A673 (cell line): ENCODE results near the gene CAMK1D. TPM values are rescaled to one million over a fixed set of nuclear protein-coding genes. Genes with fewer than 3 reads are reported as not detected.

Experiments
- BruUV-seq: library from RNA; stranded (reverse); fragments of 400-500 nt; replicated peaks from 2 replicates; lab custom pipeline; 2021; lab: Mats Ljungman, UMichigan
- CTCF ChIA-PET: fragments of 300-600 bp; sonication (Branson Sonifier 250); formaldehyde crosslinking; loops from one replicate; lab custom pipeline; 2022; ENCODE audit warnings: antibody characterized with exemption; lab: Charles Lee
- POLR2A ChIA-PET: fragments of 300-600 bp; sonication (Branson Sonifier 250); formaldehyde crosslinking; loops from one replicate; lab custom pipeline; 2022; ENCODE audit warnings: antibody characterized with exemption; ENCODE audit not compliant: low non-redundant PET; lab: Charles Lee
- DNase-seq: peaks from one replicate; pipeline ENCODE4 v3.0.0-alpha.2; 2015; ENCODE audit warnings: low spot score
- H3K27ac ChIP-seq: fragments of 200-600 bp; sonication (generic); 2 replicates; pipeline ENCODE4 v1.5.1; 2016; ENCODE audit warnings: mixed run types, low read depth, mild to moderate bottlenecking, mixed read lengths, antibody characterized with exemption, low read length; ENCODE audit not compliant: poor library complexity, severe bottlenecking
- H3K27me3 ChIP-seq: fragments of 200-600 bp; sonication (generic); replicated peaks from 2 replicates; pipeline ENCODE4 v1.6.1; 2017; ENCODE audit warnings: mixed run types, low read depth, mild to moderate bottlenecking, mixed read lengths, antibody characterized with exemption, low read length; ENCODE audit not compliant: insufficient read depth, poor library complexity
- H3K36me3 ChIP-seq: fragments of 200-600 bp; sonication (generic); 2 replicates; pipeline ENCODE4 v1.6.1; 2016; ENCODE audit warnings: mixed run types, mild to moderate bottlenecking, mixed read lengths, antibody characterized with exemption, low read length; ENCODE audit not compliant: insufficient read depth, poor library complexity, severe bottlenecking
- H3K4me1 ChIP-seq: fragments of 200-600 bp; sonication (generic); 2 replicates; pipeline ENCODE4 v1.6.1; 2017; ENCODE audit warnings: mixed run types, mild to moderate bottlenecking, mixed read lengths, antibody characterized with exemption, low read length; ENCODE audit not compliant: insufficient read depth, poor library complexity, severe bottlenecking
- H3K4me3 ChIP-seq: fragments of 200-600 bp; sonication (generic); 2 replicates; pipeline ENCODE4 v1.5.1; 2016; ENCODE audit warnings: low read depth, mixed run types, mild to moderate bottlenecking, mixed read lengths, low read length; ENCODE audit not compliant: poor library complexity, severe bottlenecking
- H3K9me3 ChIP-seq: fragments of 200-600 bp; sonication (generic); 2 replicates; pipeline ENCODE4 v1.6.1; 2016; ENCODE audit warnings: mixed run types, low read depth, mild to moderate bottlenecking, mixed read lengths, antibody characterized with exemption, low read length; ENCODE audit not compliant: poor library complexity, severe bottlenecking
- EZH2 ChIP-seq: fragments of 200-600 bp; sonication (generic); IDR thresholded peaks from 2 replicates; pipeline ENCODE4 v1.6.1; 2017; ENCODE audit warnings: borderline replicate concordance, low read depth, mild to moderate bottlenecking, mixed read lengths, antibody characterized with exemption, low read length; ENCODE audit not compliant: poor library complexity, severe bottlenecking
- intact Hi-C: fragments of 100-400 bp; cut with micrococcal nuclease; formaldehyde crosslinking; loops from one replicate; pipeline ENCODE4 v1.10.0; 2022; ENCODE audit not compliant: unreplicated experiment
- total RNA-seq: library from RNA; stranded (reverse); gene quantifications from 2 replicates; pipeline ENCODE4 v1.2.3, GENCODE V29; 2021
- TF ChIP-seq, protein P1 (sequence below): fragments of 300-800, 200-600 bp; sonication (generic); conservative IDR thresholded peaks from 2 replicates; pipeline ENCODE4 v1.5.1; 2017; ENCODE audit warnings: low read depth, mild to moderate bottlenecking, antibody characterized with exemption, low read length, moderate library complexity, mixed read lengths

The CAMK1D gene
- total RNA-seq, 1 experiment from 2014 or later: 23.7 TPM

DNA sequence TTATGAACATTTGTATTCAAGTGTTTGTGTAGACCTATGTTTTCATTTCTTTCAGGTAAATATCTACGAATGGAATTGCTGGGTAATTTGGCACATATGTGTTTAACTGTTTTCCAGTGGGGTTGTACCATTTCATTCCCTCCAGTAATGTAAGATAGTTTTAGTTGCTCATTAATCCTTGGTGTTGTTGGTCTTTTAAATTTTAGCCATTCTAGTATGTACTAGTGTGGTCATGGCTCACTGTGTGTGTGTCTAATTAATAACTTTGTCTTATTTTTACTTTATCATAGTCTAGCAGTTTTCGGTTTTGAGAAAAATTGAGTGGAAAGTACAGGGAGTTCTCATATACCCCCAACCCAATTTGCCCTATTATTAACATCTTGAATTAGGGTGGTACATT lies 278.8 kb downstream of the CAMK1D start:
- Histone ChIP-seq H3K36me3 (no peaks in the 10 kb centered on the region), H3K4me1 (peaks cover 20% of the 10 kb centered on the region), H3K4me3 (no peak overlapping the region), H3K27ac (no peak overlapping the region), H3K9me3 (peaks cover 13% of the 10 kb centered on the region), H3K27me3 (no peaks in the 10 kb centered on the region)
- intact Hi-C loops: no loop called here
- TF ChIP-seq, protein P1, sequence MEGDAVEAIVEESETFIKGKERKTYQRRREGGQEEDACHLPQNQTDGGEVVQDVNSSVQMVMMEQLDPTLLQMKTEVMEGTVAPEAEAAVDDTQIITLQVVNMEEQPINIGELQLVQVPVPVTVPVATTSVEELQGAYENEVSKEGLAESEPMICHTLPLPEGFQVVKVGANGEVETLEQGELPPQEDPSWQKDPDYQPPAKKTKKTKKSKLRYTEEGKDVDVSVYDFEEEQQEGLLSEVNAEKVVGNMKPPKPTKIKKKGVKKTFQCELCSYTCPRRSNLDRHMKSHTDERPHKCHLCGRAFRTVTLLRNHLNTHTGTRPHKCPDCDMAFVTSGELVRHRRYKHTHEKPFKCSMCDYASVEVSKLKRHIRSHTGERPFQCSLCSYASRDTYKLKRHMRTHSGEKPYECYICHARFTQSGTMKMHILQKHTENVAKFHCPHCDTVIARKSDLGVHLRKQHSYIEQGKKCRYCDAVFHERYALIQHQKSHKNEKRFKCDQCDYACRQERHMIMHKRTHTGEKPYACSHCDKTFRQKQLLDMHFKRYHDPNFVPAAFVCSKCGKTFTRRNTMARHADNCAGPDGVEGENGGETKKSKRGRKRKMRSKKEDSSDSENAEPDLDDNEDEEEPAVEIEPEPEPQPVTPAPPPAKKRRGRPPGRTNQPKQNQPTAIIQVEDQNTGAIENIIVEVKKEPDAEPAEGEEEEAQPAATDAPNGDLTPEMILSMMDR: no peak
- TF ChIP-seq EZH2: no peak
- CTCF ChIA-PET: no interaction called here
- BruUV-seq: no TSS peak
- DNase-seq: no peak
- POLR2A ChIA-PET: no interaction called here

DNA sequence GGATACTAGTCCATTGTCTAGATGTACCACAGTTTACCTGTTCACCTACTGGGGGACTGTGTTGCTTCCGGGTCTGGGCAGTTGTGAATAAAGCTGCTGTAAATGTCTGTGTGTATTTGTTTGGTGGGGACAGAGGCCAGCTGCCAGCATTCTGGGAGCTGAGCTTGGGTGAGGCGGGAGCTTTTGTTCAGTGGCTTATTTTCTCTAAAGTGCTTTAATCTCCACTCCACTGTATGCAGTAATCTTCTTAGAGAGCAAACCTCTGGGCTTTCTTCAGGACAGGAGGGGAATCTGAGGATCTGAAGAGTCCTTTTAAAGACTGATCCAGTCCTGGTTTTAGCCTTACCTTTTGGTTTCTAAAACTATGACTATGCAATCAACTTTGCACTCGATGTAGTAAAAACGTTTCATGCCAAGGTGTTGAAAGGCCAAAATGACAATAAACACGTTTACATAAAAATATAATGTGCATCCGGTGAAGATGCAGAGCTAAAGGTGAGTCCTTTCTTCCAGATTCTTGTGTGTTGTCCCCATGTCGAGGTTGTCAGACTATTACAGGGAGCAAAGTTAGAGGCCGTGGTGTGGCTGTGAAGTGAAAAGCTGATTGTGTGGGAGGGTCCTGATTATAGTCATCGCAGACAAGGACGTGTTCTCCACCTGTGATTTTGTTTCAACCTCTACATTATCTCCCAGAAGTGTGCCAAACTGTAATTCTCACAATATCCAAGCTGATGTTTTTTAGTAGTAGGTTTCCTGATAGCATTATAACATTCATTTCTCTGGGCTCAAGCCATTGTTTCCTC lies 279.8 kb downstream of the CAMK1D start:
- BruUV-seq: no TSS peak
- Histone ChIP-seq H3K4me3 (no peak overlapping the region), H3K9me3 (peaks cover 13% of the 10 kb centered on the region), H3K27ac (peak overlapping the region; percentile 6), H3K36me3 (no peaks in the 10 kb centered on the region), H3K4me1 (peaks cover 20% of the 10 kb centered on the region), H3K27me3 (no peaks in the 10 kb centered on the region)
- DNase-seq: peak; percentile 38
- POLR2A ChIA-PET: no interaction called here
- TF ChIP-seq, protein P1: no peak
- no peak for TF ChIP-seq EZH2
- intact Hi-C loops: no loop called here
- CTCF ChIA-PET: no interaction called here

DNA sequence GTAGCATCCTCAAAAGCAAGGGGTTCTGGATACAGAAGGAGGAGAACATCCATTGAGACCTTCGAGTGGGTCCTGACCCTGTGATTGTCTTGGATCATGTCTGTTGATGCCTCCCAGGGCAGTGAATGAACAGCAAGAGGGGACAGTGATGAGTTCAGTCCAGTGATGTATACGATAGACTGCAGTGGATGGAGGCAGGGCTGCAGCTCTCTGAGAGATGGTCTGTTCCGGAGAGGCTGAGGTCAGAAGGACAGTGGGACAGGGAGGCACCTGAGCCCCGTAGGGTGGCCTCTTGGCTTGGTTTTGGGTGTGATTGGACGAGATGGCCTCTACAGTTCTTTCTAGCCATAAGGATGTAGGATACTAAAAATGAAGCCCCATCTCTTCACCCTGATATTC lies 280.4 kb downstream of the CAMK1D start:
- BruUV-seq: no TSS peak
- intact Hi-C loops: no loop called here
- no peaks in the 10 kb centered on the region for H3K36me3 ChIP-seq
- H3K9me3 ChIP-seq: peaks cover 13% of the 10 kb centered on the region
- TF ChIP-seq EZH2: no peak
- TF ChIP-seq, protein P1: no peak
- no peak overlapping the region for H3K27ac ChIP-seq
- DNase-seq: no peak
- POLR2A ChIA-PET: no interaction called here
- CTCF ChIA-PET: no interaction called here
- H3K27me3 ChIP-seq: no peaks in the 10 kb centered on the region
- no peak overlapping the region for H3K4me3 ChIP-seq
- peaks cover 20% of the 10 kb centered on the region for H3K4me1 ChIP-seq
